ENCODE measurements around the gene KCNQ4.

The KCNQ4 gene

DNA sequence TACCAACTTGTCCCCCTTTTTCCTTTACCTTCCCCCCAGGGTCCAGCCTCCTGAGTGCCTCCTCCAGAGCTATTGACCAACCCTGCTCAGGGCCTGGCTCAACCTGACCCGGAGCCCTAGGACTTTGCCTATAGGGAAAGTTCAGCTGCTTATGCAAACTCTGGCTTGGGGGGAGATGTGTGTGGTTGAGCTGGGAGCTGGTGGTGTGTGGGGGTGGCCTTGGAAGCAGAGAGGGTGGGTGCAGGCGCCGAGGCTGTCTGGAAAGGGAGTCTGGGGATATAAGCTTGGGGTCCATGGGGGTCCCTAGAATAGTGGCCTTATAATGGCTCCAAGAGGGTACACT, 14.1 kb downstream of the KCNQ4 start:
- DNase-seq = no peak

DNA sequence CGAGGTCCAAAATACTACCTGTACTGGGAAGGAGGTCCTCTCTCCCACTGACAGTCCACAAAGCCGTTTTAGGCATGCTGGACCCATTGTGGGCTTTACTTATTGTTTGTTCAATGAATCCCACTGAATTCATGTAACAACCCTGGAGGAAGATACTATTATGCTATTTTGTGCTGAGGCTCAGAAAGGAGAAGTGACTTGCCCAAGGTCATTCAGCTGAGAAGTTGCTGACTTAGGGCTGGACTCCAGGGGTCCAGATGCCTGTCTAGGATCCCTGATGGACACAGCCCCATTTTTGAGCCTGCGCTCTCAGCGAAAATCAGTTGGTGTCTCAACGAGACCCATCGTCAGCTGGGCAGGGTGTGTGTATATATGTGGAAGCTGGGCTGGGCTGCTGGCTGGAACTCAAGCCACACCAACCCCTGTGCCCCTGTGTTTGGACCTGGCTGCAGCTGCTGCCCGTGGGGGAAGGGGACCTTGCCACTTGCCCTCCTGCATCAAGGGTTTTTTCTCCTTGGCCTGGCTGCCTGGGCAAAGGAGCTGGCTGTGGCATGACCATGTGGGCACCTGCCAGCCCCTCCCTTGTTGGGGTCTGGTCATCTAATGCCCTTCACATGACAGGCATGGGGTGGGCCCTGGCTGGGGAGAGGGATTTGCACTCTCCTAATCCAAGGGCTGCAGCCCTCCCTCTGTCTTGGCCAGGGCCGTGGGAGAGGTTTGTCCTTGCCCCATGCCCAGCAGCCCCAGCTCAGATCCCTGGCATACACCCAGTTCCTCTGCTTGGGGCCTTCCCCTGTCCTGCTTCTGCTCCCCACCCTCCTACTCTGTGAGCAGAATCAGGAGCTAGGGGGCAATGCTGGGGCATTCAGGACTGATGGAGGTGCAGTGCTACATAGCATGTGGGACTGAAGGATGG, 15.0 kb downstream of the KCNQ4 start:
- DNase-seq = no peak

DNA sequence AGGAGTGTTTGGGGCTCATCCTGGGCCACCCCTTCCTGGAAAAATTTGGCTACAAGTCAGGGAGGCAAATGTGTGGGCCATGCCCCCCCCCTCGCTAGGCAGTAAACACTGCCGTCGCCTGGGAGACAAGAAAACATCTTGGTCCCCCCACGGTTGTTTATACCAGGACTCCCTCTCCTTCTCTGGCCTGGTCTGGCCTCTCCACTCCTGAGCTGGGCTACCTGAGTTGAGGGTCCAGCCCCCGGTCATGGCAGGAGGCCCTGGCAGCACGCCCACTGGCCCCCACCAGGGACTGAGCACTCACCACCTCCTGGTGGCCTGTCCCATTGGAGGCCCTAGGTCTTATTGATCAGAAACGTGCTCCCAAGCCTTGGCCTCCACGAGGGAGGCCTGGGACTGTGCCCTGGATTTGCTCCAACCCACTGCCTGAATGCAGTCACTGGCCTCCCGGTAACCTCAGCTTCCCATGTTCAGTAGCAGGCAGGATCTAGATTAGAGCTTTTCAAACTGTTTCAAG, 15.8 kb downstream of the KCNQ4 start:
- no peak for DNase-seq

DNA sequence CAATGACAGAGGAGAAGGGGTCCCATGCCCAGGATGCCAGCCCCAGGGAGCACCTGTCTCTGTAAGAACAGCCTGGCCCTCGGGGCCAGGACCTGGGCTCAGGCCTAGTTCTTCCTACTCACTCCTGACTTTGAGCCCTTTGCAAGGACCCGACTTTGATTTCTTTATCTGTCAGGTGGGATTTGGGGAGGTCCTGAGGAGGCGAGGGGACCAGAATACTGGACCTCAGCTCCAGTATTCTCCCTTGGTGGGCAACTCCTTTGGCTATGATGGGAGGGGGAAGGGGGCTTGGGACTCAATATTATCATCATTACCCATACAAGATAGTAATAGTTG, 18.1 kb downstream of the KCNQ4 start:
- DNase-seq = no peak

DNA sequence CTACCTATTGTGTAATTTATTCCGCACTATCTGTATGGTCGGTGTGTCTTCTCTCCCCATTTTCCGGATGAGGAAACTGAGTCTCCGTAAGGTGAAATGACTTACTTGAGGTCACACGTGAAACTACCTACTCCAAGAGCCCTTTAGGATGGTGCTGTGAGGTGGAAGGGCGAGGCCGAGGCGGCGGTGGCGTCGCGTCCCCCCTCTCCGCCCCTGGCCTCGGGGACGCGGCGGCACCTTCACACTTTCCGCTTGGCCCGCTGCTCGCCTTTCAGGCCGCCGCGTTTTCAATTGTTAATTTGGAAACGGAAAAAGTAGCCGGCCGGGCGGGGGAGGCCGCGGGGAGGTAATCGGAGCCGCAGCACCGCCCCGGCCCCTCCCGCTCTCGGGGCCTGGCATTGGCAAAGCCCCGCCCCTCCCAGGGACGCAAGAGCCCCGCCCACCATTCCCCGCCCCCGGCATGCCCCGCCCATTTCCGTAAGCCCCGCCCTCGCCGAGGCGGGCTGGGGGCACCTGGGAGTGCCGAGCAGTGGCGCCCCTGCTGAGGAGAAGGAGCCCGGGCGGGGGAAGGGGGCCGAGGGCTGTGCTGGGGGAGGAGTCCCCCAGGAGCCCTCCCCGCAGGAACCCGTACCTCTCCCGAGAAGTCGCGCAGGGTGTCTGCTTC, 18.6 kb downstream of the KCNQ4 start:
- peak; percentile 51 for DNase-seq

DNA sequence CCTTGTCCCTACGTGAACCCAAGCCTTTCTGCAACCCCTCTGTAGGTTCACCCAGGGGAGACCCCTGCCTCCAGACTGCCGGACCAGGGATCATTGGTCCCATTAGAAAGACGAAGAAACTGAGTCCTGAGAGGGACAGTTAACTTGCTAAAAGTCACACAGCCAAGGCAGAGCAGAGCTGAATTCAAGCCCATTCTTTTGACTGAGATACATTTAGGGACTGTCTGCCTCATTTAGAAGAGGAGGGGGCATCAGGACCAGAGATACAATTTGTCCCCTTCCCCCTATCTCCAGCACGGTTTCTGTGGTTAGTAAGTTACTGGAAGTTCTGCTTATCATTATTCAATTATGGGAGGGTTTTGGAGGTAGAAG, 19.1 kb downstream of the KCNQ4 start:
- no peak for DNase-seq

DNA sequence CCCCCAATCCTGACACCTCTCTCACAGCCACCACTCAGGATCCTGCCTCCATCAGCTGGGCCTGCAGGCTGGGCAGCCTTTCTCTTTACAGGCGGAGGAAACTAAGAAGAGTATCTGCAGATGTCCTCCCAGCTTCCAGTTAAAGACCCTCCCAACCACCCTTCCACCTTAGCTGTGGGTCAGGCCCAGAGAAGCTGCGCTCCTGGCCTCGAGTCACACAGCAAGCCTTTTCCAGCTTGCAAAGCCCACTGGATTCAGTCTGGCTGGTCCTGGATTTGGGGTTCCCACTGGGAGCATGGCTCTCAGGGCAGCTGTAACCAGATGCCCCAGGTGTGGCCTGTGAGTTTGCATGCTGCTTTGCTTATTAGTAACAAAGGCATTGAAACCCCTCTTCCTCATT, 19.9 kb downstream of the KCNQ4 start:
- DNase-seq = no peak

DNA sequence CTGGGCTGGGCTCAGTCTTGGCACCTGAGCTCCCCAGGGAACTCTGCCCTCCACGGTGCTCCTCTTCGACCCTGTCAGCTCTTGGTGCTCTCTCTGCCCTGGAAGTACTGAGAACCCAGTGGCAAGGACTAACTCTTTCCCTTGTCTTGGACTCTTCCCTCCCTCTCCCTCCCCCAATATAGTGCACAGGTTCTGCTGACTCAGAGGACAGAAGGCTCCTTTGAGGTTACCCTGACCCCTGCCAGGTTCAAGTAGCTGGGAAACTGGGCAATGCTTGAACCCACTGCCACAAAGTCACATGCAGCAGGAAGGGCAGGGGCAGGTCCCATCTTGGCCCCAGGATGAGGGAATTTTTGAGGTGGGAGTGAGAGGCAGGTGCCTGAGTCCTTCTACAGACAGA, 20.3 kb downstream of the KCNQ4 start:
- no peak for DNase-seq

DNA sequence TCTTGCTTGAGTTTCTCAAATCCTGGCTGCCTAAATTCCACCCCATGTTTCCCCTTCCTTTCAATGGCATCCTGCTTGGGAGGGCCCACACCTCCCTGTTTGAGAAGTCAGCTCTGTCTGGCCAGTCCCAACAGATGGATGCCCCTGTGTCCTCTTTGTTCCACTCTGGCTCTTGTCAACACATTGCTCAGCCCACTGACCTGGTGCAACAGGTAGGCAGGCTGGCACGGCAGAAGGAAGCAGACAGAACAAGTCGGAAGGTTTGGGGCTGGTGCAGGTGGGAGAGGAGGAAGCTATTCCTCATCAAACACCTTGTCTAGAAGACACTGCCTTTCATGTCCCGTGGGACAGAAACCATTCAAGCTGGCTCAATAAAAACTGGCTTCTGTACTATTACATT, 22.7 kb downstream of the KCNQ4 start:
- DNase-seq = no peak

DNA sequence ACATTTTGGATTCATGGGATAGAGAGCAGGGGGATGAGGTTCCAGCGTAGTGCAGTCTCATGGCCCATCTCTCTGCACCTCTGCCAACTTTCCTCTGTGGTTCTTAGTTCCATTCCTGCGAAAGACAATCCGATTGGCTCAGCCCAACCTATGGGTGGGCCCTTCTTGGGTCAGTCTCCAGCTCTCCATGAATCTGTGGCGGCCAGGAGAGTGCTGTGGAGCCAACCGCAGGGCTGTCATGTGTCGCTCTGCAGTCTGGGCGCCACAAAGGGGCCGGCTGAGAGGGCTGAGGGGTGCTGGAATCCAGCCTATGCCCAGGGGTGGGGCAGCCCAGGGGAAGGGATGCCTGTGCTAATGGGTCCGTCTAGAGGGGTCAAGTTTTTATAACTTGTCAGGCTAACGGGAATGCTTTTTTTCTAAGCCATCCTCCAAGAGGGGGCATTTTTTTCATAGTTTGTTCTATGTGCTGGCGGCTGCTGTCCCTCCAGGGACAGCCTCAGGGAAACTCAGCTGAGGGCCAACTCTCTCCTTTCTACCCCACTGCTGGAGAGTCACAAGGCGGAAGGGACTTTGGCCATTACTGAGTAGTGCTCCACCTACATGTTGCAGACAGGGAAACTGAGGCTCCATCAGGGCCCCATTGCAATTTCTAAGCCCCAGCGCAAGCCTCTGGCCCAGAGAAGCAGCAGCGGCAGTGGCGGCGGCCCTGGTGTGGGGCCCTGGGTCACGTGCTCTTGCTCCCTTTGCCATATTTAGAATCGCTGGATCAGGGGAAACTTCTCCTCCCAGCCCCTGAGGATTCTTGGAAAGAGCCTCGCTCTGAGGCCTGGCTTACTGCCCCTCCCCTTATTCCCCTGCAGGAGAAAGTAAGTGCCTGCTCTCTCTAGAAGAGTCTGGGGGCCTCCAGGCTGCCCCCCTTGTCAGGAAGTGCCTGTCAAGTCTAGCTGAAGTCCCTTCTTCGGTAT, 23.4 kb downstream of the KCNQ4 start:
- no peak for DNase-seq

DNA sequence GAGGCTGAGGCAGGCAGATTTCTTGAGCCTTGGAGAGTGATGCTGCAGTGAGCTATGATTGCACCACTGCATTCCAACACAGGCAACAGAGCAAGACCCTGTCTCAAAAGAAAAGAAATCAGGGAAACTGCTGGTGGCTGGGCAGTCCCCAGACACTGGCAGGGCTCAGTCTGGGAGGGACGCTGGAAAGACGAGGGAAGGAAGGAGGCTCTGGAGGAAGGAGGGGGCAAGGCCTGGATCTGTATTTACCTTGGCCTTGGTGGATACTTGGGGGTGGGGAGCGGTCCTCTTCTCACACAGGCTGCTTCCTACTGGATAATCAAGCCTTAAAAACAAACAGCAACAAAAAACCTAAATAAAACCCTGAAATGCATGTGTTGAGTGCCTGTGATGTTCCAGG, 24.4 kb downstream of the KCNQ4 start:
- no peak for DNase-seq

DNA sequence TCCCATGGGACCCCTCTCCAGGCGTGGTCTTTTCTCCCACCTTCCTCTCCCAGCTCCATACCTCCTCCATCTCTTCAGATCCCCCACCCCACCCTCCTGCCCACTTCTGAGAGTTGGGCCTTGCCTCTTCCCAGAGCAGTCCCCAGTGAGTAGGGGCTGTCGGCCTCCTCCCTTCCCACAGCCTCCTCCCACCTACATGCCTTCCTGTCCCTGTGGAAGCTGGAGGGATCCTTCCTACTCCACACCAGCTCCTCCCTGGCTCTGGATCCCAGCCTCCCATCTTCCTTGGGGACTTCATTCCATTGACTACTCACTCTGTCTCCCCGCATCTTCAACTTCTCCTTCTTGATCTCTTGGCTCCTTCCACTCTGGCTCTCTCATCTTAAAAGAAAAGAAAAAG, 24.9 kb downstream of the KCNQ4 start:
- no peak for DNase-seq

DNA sequence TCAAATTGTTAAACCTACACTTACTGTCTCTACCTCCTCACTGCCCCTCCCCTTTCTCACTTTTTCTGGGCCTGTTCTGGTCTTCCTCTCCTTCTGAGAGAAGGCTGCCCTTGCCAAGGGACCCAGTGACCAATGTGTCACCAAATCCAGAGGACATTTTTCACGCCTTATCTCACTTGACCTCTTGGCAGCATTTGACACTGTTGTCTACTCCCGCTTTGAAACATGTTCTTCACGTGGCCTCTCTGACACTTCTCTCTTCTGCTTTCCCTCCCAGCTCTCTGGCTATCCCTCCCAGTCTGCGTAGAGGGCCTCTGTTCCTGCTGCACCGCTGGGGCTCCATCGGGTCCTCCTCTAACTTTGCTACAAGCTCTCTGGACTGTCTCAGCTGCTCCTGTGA, 25.3 kb downstream of the KCNQ4 start:
- DNase-seq = no peak

DNA sequence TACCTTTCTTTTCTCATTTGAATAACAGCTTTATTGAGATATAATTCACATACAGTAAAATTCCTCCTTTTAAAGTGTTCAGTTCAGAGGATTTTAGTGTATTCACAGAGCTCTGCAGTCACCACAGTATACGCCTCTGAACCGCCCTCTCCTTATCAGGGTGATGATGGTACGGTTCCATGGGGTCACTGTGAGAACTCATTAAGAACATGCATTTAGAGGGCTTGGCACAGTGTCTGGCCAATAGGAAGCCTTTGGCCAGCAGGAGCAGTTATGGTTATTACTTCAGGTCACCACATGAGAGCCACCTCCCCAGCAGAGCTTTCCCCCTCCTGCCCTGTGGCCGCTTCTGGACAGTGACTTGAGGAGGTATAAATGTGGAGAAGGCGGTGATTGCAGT, 27.3 kb downstream of the KCNQ4 start:
- no peak for DNase-seq

DNA sequence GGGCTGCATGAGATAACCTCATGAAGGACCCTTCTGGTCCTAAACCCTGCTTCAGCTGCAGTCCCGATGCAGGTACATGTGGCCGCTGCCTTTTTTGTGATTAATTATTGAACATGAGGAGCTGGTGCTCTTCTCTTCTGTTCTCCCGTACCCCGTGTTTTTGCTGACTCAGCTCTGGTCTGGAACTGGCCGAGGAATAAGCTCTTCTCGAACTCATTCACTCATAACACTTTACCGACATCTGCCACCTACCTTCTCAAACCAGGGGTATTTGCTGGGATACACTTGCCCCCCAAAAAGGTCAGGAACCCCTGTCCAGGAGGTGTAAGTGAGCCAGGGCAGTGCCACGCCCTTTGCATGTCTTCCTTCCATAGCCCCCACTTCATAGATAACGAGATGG, 31.8 kb downstream of the KCNQ4 start:
- no peak for DNase-seq

DNA sequence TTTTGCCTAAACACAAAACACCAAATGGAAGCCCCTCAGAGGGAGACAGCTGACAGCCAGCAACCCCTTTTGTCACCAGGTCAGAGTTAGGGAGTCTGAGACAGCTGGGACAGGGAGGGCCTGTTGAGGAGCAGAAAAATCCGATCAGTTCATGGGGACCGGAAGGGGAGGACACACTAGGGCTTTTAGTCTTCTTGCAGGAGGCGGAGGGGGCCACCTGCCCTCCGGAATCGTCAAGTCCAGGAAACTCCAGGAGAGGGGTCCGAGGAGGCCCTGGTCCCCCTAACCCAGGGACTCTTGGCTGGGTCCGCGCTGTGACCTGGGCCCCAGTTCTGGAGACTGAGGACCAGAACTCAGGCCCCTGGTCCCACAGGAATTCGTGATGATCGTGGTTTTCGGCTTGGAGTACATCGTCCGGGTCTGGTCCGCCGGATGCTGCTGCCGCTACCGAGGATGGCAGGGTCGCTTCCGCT, 34.2 kb downstream of the KCNQ4 start:
- DNase-seq = no peak

DNA sequence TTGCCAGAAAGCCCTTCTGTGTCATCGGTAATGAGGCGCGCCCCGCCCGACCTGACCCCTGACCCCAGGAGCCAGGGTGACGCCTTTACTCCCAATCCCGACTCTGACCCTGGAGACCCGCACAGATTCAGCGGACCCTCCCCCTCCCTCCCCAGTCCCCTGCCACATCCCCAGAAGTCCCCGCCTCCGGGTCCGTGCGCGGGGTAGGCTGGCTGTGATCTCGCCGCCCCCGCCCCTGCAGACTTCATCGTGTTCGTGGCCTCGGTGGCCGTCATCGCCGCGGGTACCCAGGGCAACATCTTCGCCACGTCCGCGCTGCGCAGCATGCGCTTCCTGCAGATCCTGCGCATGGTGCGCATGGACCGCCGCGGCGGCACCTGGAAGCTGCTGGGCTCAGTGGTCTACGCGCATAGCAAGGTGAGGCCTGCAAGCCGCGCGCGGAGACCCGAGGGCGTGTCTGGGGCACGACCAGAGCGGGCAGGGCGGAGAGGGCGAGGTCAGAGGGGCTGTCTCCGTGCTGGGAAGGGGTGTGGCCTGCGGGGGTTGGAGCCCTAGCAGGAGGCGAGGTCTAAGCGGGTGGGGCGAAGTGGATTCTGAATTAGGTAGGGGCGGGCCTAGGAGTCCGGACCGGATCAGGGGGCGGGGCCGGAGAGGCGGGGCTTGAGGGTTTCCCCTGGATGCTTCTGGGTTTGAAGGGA, 34.8 kb downstream of the KCNQ4 start:
- DNase-seq = no peak

DNA sequence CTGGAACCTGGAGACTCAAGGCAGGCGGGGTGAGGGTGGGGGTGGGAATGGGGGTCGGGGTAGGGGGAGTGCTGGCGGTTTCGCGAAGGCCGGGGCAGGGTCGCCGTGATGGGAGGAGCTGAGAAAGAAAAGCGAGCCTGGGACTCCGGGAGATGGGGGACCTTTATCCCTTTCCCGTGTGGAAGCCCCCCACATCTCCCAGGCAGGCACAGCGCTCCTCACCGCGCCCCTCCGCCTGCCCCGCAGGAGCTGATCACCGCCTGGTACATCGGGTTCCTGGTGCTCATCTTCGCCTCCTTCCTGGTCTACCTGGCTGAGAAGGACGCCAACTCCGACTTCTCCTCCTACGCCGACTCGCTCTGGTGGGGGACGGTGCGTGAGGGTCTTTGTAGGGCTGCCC, 35.5 kb downstream of the KCNQ4 start:
- DNase-seq = no peak

DNA sequence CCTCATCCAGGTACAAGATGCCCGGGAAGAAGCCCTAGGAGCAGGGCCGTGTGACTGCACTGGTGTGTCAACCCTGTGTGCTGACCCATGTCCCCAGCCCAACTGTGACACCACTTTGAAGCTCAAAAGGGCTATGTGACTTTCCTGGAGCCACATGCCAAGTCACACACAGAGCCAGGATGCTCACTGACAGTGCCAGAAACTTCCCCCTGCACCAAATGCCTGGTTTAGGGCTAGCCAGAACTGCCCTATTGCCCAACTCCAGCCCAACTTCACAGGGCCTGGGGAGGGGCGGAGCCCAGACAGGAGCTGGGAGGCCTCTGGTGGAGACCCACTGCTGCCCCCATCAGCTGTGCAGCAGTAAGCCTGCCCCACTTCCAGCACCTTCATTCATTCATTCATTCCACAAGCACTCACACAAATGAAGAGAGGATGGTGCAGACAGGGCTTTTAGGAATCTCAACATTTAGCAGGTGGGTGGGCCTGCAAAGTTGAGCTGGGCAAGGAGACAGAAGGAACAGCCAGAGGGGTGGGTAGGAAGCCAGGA, 36.7 kb downstream of the KCNQ4 start:
- DNase-seq = no peak

DNA sequence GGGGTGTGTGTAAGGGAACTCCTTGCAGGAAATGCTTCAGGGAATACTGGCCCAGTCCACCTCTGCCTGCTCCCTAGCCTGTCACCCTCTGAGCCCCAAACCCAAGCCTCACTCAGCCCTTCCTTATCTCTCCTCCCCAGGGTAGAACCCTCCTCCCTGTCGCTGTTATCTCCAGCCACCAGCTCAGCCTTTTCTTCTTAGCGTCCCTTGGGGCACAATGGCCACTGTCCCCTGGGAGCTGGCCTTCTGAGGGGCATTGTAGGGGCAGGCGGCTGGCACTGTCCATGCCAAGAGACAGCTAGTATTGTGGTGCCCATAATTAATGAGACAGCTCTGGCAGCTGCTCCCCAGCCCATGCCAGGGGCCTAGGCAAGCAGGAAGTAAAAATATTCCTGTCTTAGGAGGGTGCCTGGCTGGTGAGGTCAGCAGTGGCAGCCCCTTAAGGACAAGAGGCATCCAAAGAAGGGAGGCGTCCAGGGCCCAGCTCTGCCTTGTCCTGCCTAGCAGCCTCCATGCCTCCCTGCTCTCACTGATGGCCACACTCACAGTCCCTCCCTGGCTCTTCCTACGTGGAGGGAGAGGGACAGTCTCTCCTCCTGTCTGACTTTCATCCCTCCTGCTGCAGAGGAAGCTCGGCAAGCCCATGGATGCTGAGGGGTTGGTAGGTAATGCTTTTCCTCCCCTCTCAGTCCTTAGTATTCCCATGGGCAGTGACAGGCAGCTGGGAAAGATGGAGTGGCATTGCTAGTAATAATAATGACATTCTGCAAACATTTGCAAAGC, 37.5 kb downstream of the KCNQ4 start:
- no peak for DNase-seq

DNA sequence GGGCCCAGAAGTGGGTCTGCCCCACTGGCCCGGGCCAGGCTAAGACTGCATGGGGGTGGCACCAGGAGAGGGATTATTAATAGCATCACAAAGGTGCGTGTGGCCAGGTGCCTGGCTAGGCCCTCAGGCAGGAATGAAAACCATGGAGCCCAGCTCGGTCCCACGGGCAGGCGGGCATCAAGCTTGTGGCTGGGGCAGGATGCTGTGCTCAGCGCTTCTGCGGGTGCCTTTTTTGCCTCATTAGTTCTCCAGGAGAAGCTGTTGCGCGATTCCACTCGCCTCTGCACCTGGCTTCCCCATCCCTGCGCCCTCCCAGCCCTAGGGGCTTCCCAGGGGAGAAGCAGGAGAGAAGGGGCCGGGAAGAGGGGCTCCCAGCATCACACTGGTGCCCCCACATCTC, 39.3 kb downstream of the KCNQ4 start:
- DNase-seq = no peak

DNA sequence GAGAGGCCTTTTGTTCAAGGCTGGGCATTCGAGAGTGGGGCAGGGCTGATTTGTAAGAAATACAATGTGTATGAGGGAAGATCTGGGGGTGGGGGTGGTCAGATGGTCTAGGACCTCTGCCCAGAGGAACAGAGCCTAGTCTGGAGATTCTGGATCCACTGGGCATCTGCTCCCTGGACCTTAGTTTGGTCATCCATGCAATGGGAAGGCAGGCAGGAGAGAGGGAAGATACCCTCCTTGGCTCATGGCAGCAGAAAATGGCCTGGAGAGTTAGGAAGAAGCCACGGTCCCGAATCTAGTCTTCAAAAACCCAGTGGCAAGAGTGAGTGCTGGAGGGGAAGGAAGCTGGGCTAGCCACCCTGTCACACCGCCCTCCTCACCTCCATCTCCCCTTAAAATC, 39.8 kb downstream of the KCNQ4 start:
- no peak for DNase-seq
